WI38 (cell line): Measurements from ENCODE around the gene OTOP3.

Experiments
- H3K4me3 ChIP-seq: 2 replicates; pipeline ENCODE4 v1.5.1; 2011; ENCODE audit warnings: low read depth, mild to moderate bottlenecking, control low read depth, low read length
- CTCF ChIP-seq: IDR thresholded peaks from 2 replicates; pipeline ENCODE4 v1.5.1; 2012; ENCODE audit warnings: low read depth, mild to moderate bottlenecking, control low read depth, low read length

The OTOP3 gene

GRCh38 chr17:74998783-74999182 lies 63.1 kb downstream of the OTOP3 start:
- H3K4me3 ChIP-seq = no peak overlapping the region
- TF ChIP-seq CTCF = no peak

GRCh38 chr17:74999523-74999922 lies 63.8 kb downstream of the OTOP3 start:
- TF ChIP-seq CTCF = no peak

More at GRCh38 chr17:74999523-74999922, 63.8 kb downstream of the OTOP3 start:
- no peak overlapping the region for H3K4me3 ChIP-seq
